Spleen (tissue), 7 donors: ENCODE data around the gene EIF4EBP2.
A peak's percentile ranks its signal among the peaks of the same experiment; 100 is the strongest.

ENCODE experiments used
- CTCF ChIP-seq, 11 experiments: fragments of 200-600 bp in 7 of 11; fragments of 450-650 bp in 4 of 11; sonication (generic) in 4 of 11; IDR thresholded peaks in 8 of 11; conservative IDR thresholded peaks in 3 of 11; 1 replicate in 7 of 11; 2 replicates in 4 of 11; pipeline versions ENCODE4 v1.4.0 to v1.8.0; 2016 to 2021; ENCODE audit warnings: antibody characterized with exemption in 11 of 11, inconsistent platforms in 4 of 11, mild to moderate bottlenecking in 1 of 11
- POLR2A ChIP-seq, 3 donors: fragments of 450-650 bp; IDR thresholded peaks; one replicate each; pipeline ENCODE4 v1.5.1; 2017; ENCODE audit warnings: antibody characterized with exemption in 3 of 3, mild to moderate bottlenecking in 1 of 3
- POLR2AphosphoS5 ChIP-seq, 3 donors: sonication (generic); formaldehyde crosslinking; IDR thresholded peaks; one replicate each; pipeline ENCODE4 v1.5.1; 2017; ENCODE audit warnings: antibody characterized with exemption in 3 of 3
- donor health status: DM: no; HTN: no; CAD: no; lungs with moderate emphysema.
- donor health status: DM: no; HTN: no; CAD: no.
- donor health status: DM: no; HTN: no; CAD: no.

- TF ChIP-seq CTCF (IDR thresholded peaks at IDR 0.05 in 8 of 11, conservative IDR thresholded peaks at IDR 0.05 in 3 of 11) (no peak), POLR2A (IDR thresholded peaks at IDR 0.05) (no peak), POLR2AphosphoS5 (IDR thresholded peaks at IDR 0.05) (peak in 1 of 3 donors; percentile 34)
Observed at GRCh38 chr10:70432561-70433263, 28.8 kb downstream of the EIF4EBP2 start.
